H1 (cell line): ENCODE data around the gene PTPN1. TPM values are rescaled to one million over a fixed set of nuclear protein-coding genes. Genes with fewer than 3 reads are reported as not detected.

Experiments
- polyA plus RNA-seq, 7 experiments: library from polyadenylated mRNA; depleted of rRNA in 3 of 7; stranded (reverse) in 5 of 7; unstranded in 2 of 7; fragments of >200 nt in 5 of 7; fragments of 200-250 nt in 2 of 7; gene quantifications; 1 replicate in 5 of 7; 2 replicates in 1 of 7; 4 replicates in 1 of 7; pipeline versions ENCODE4 v1.2.1 to v1.2.3, GENCODE V29; 2011 to 2013; ENCODE audit warnings: missing spikeins in 2 of 7, mixed read lengths in 2 of 7
- total RNA-seq: library from RNA; stranded (reverse); fragmentation: NEBNext Ultra II Directional; extraction: Animal tissue kit (Norgen Biotek cat#: 25700); gene quantifications from 2 replicates; pipeline ENCODE4 v1.2.1, GENCODE V29; 2021
- TF ChIP-seq, protein P1 (sequence below): fragments of 300-600 bp; sonication (generic); IDR thresholded peaks from 2 replicates; pipeline ENCODE4 v1.7.1; 2012; ENCODE audit warnings: low read length, moderate library complexity, mild to moderate bottlenecking, inconsistent platforms; ENCODE audit not compliant: insufficient replicate concordance

PTPN1 gene
- total and polyA plus RNA-seq, 2 of the 8 experiments (the other 6 are each of a cell fraction or from before 2014, with no cell fraction given) = 18.6 to 32.1 TPM

DNA sequence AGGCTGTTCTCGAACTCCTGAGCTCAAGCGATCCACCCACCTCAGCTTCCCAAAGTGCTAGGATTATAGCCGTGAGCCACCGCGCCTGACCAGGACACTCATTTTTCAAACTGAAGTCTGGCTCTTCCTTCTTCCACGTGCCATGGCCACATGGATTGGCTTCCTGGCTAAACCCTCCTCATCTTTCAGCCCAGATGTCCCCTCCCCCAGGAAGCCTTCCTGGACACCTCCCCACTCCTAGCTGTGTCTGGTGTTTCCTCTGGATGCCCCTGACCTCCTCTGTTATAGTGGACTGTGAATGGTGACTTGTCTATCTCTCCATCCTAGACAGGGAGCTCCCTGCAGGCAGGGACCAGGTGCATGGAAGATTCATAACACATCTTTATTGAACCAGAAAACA is 124.0 kb downstream of the PTPN1 start (continued):
- TF ChIP-seq, protein P1, sequence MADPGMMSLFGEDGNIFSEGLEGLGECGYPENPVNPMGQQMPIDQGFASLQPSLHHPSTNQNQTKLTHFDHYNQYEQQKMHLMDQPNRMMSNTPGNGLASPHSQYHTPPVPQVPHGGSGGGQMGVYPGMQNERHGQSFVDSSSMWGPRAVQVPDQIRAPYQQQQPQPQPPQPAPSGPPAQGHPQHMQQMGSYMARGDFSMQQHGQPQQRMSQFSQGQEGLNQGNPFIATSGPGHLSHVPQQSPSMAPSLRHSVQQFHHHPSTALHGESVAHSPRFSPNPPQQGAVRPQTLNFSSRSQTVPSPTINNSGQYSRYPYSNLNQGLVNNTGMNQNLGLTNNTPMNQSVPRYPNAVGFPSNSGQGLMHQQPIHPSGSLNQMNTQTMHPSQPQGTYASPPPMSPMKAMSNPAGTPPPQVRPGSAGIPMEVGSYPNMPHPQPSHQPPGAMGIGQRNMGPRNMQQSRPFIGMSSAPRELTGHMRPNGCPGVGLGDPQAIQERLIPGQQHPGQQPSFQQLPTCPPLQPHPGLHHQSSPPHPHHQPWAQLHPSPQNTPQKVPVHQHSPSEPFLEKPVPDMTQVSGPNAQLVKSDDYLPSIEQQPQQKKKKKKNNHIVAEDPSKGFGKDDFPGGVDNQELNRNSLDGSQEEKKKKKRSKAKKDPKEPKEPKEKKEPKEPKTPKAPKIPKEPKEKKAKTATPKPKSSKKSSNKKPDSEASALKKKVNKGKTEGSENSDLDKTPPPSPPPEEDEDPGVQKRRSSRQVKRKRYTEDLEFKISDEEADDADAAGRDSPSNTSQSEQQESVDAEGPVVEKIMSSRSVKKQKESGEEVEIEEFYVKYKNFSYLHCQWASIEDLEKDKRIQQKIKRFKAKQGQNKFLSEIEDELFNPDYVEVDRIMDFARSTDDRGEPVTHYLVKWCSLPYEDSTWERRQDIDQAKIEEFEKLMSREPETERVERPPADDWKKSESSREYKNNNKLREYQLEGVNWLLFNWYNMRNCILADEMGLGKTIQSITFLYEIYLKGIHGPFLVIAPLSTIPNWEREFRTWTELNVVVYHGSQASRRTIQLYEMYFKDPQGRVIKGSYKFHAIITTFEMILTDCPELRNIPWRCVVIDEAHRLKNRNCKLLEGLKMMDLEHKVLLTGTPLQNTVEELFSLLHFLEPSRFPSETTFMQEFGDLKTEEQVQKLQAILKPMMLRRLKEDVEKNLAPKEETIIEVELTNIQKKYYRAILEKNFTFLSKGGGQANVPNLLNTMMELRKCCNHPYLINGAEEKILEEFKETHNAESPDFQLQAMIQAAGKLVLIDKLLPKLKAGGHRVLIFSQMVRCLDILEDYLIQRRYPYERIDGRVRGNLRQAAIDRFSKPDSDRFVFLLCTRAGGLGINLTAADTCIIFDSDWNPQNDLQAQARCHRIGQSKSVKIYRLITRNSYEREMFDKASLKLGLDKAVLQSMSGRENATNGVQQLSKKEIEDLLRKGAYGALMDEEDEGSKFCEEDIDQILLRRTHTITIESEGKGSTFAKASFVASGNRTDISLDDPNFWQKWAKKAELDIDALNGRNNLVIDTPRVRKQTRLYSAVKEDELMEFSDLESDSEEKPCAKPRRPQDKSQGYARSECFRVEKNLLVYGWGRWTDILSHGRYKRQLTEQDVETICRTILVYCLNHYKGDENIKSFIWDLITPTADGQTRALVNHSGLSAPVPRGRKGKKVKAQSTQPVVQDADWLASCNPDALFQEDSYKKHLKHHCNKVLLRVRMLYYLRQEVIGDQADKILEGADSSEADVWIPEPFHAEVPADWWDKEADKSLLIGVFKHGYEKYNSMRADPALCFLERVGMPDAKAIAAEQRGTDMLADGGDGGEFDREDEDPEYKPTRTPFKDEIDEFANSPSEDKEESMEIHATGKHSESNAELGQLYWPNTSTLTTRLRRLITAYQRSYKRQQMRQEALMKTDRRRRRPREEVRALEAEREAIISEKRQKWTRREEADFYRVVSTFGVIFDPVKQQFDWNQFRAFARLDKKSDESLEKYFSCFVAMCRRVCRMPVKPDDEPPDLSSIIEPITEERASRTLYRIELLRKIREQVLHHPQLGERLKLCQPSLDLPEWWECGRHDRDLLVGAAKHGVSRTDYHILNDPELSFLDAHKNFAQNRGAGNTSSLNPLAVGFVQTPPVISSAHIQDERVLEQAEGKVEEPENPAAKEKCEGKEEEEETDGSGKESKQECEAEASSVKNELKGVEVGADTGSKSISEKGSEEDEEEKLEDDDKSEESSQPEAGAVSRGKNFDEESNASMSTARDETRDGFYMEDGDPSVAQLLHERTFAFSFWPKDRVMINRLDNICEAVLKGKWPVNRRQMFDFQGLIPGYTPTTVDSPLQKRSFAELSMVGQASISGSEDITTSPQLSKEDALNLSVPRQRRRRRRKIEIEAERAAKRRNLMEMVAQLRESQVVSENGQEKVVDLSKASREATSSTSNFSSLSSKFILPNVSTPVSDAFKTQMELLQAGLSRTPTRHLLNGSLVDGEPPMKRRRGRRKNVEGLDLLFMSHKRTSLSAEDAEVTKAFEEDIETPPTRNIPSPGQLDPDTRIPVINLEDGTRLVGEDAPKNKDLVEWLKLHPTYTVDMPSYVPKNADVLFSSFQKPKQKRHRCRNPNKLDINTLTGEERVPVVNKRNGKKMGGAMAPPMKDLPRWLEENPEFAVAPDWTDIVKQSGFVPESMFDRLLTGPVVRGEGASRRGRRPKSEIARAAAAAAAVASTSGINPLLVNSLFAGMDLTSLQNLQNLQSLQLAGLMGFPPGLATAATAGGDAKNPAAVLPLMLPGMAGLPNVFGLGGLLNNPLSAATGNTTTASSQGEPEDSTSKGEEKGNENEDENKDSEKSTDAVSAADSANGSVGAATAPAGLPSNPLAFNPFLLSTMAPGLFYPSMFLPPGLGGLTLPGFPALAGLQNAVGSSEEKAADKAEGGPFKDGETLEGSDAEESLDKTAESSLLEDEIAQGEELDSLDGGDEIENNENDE = no peak
